GM12878 (cell line): Measurements from ENCODE around the gene ASB2. TPM values are rescaled to one million over a fixed set of nuclear protein-coding genes. Genes with fewer than 3 reads are reported as not detected.

Source experiments
- ATAC-seq: fragments of 200-7000 bp; cut with Tn5 transposase; 3 replicates; pipeline ENCODE4 v1.9.1; 2020; ENCODE audit warnings: mild to moderate bottlenecking, moderate library complexity
- BruUV-seq: library from RNA; stranded (reverse); fragments of 400-500 nt; replicated peaks from 2 replicates; lab custom pipeline; 2021; lab: Mats Ljungman, UMichigan
- CTCF ChIA-PET: fragments of 300-600 bp; sonication (Branson Sonifier 250); formaldehyde crosslinking; extraction: SDS; loops from one replicate; lab custom pipeline; 2021; ENCODE audit warnings: inconsistent platforms; lab: Yijun Ruan, JAX
- POLR2A ChIA-PET: fragments of 350-600 bp; formaldehyde crosslinking; extraction: SDS; loops from one replicate; lab custom pipeline; 2021; ENCODE audit warnings: inconsistent platforms; lab: Charles Lee
- RAD21 ChIA-PET: fragments of 300-600 bp; sonication (Branson Sonifier 250); formaldehyde crosslinking; loops from one replicate; lab custom pipeline; 2023; ENCODE audit warnings: antibody characterized with exemption; ENCODE audit not compliant: unreplicated experiment; lab: Charles Lee
- SMC1A ChIA-PET: fragments of 300-600 bp; sonication (Branson Sonifier 250); formaldehyde crosslinking; loops from one replicate; lab custom pipeline; 2023; ENCODE audit not compliant: unreplicated experiment, uncharacterized antibody; lab: Charles Lee
- DNase-seq: peaks from one replicate; pipeline ENCODE4 v3.0.0-alpha.2; 2011; ENCODE audit warnings: low read depth, low spot score
- FAIRE-seq: peaks from 3 replicates; lab custom pipeline; 2011; peaks lifted over from hg19 to GRCh38; lab: Jason Lieb, UNC
- H2AFZ ChIP-seq: 2 replicates; pipeline ENCODE4 v1.6.0; 2011; ENCODE audit warnings: low read depth, low read length, control low read depth; ENCODE audit not compliant: control insufficient read depth
- H3K27ac ChIP-seq: 2 replicates; pipeline ENCODE4 v1.5.1; 2011; ENCODE audit warnings: control low read depth; ENCODE audit not compliant: control insufficient read depth, insufficient read depth
- H3K27me3 ChIP-seq, 2 experiments: replicated peaks in 1 of 2; 2 replicates each; pipeline versions ENCODE4 v1.6.0 to v1.6.1; 2011; ENCODE audit warnings: low read length in 1 of 2; ENCODE audit not compliant: control insufficient read depth in 2 of 2, insufficient read depth in 2 of 2
- H3K36me3 ChIP-seq, 2 experiments: 2 replicates each; pipeline ENCODE4 v1.5.1; 2011; ENCODE audit warnings: low read length in 1 of 2; ENCODE audit not compliant: control insufficient read depth in 2 of 2, insufficient read depth in 2 of 2
- H3K4me1 ChIP-seq: 2 replicates; pipeline ENCODE4 v1.6.1; 2011; ENCODE audit warnings: mild to moderate bottlenecking, low read length, moderate library complexity, mixed read lengths; ENCODE audit not compliant: control insufficient read depth, insufficient read depth
- H3K4me2 ChIP-seq: 2 replicates; pipeline ENCODE4 v1.6.0; 2011; ENCODE audit warnings: control low read depth; ENCODE audit not compliant: control insufficient read depth, insufficient read depth
- H3K4me3 ChIP-seq: fragments of 200-600 bp; sonication (generic); 2 replicates; pipeline ENCODE4 v1.5.1; 2016
- H3K79me2 ChIP-seq: 2 replicates; pipeline ENCODE4 v1.6.0; 2011; ENCODE audit warnings: low read length; ENCODE audit not compliant: control insufficient read depth, insufficient read depth
- H3K9ac ChIP-seq: 2 replicates; pipeline ENCODE4 v1.8.0; 2011; ENCODE audit warnings: low read length, control low read depth, mixed read lengths; ENCODE audit not compliant: control insufficient read depth, insufficient read depth
- H3K9me3 ChIP-seq: replicated peaks from 3 replicates; pipeline ENCODE4 v1.5.1; 2011; ENCODE audit warnings: mild to moderate bottlenecking, low read length; ENCODE audit not compliant: control insufficient read depth, insufficient read depth
- H4K20me1 ChIP-seq: 2 replicates; pipeline ENCODE4 v1.6.0; 2011; ENCODE audit not compliant: control insufficient read depth, insufficient read depth
- HCFC1 ChIP-seq: fragments of 150-350 bp; IDR thresholded peaks from 2 replicates; pipeline ENCODE4 v1.6.1; 2014; ENCODE audit warnings: low read length
- HDGF ChIP-seq: fragments of 450-650 bp; IDR thresholded peaks from 2 replicates; pipeline ENCODE4 v1.6.1; 2016; ENCODE audit warnings: antibody characterized with exemption
- MYB ChIP-seq: fragments of 150-350 bp; IDR thresholded peaks from 2 replicates; pipeline ENCODE4 v1.6.1; 2014; ENCODE audit warnings: mild to moderate bottlenecking, low read depth, low read length, borderline replicate concordance
- NFYB ChIP-seq: IDR thresholded peaks from 2 replicates; pipeline ENCODE4 v1.6.1; 2011; ENCODE audit warnings: low read depth, mild to moderate bottlenecking, low read length, improper control_type of control experiment, moderate library complexity; ENCODE audit not compliant: insufficient read depth
- RAD21 ChIP-seq: IDR thresholded peaks from 2 replicates; pipeline ENCODE4 v1.6.1; 2011; ENCODE audit warnings: mild to moderate bottlenecking, low read depth, low read length, moderate library complexity; ENCODE audit not compliant: insufficient read depth
- ZNF274 ChIP-seq: IDR thresholded peaks from one replicate; pipeline ENCODE4 v1.8.0; 2011; ENCODE audit not compliant: insufficient read length, insufficient read depth
- WGBS: methylation state at CpG from one replicate; pipeline ENCODE4 v1.1.6; 2016; ENCODE audit warnings: low lambda C conversion rate; ENCODE audit not compliant: insufficient replicate concordance, insufficient coverage; ENCODE audit errors: missing lambda C conversion rate; 5-methylcytosine and 5-hydroxymethylcytosine counted together
- in situ Hi-C: fragments of 300-500 bp; cut with MboI; formaldehyde crosslinking; loops from 9 replicates; pipeline ENCODE4 v1.14.3; 2018; ENCODE audit warnings: mixed read lengths
- intact Hi-C: fragments of 100-400 bp; cut with micrococcal nuclease; formaldehyde crosslinking; loops from one replicate; pipeline ENCODE4 v1.14.2; 2022; ENCODE audit not compliant: unreplicated experiment
- polyA plus RNA-seq, 11 experiments: library from polyadenylated mRNA; depleted of rRNA in 4 of 11; unstranded in 6 of 11; stranded (reverse) in 5 of 11; fragments of >200 nt; fragmentation: Nextera tagmentation in 4 of 11; fragmentation: Illumina TruSeq in 1 of 11; extraction: Ambion mirVana in 4 of 11; extraction: Trizol in 1 of 11; gene quantifications; 1 replicate in 1 of 11; 2 replicates in 10 of 11; pipeline versions ENCODE4 v1.2.1 to v1.2.3, GENCODE V29; 2011 to 2016; ENCODE audit warnings: inconsistent platforms in 2 of 11, missing spikeins in 2 of 11, low read depth in 1 of 11
- total RNA-seq, 4 experiments: library from RNA; depleted of rRNA in 3 of 4; stranded (reverse); fragments of >200 nt in 3 of 4; fragmentation: Illumina TruSeq in 1 of 4; extraction: Trizol in 1 of 4; gene quantifications; 2 replicates each; pipeline versions ENCODE4 v1.2.1 to v1.2.3, GENCODE V29; 2013 to 2021
- TF ChIP-seq, protein P1 (sequence below): fragments of 450-650 bp; IDR thresholded peaks from 2 replicates; pipeline ENCODE4 v1.6.1; 2017; ENCODE audit warnings: low read depth, mild to moderate bottlenecking, moderate library complexity
- TF ChIP-seq, protein P2 (sequence below): fragments of 450-650 bp; IDR thresholded peaks from 2 replicates; pipeline ENCODE4 v1.6.1; 2017; ENCODE audit warnings: mild to moderate bottlenecking
- TF ChIP-seq, protein P3 (sequence below), 3 experiments: IDR thresholded peaks in 2 of 3; conservative IDR thresholded peaks in 1 of 3; 2 replicates each; pipeline ENCODE4 v1.5.1; 2011; ENCODE audit warnings: low read depth in 3 of 3, low read length in 3 of 3, mild to moderate bottlenecking in 3 of 3, control low read depth in 2 of 3, moderate library complexity in 2 of 3, inconsistent platforms in 1 of 3, mixed read lengths in 1 of 3; ENCODE audit not compliant: control insufficient read depth in 2 of 3, insufficient read depth in 1 of 3; ENCODE audit errors: extremely low read depth in 1 of 3

The ASB2 gene
- total and polyA plus RNA-seq, 10 of the 15 experiments (the other 5 are each of a cell fraction or from before 2014, with no cell fraction given), result 3.0 to 54.8 (median 33.5) TPM

DNA sequence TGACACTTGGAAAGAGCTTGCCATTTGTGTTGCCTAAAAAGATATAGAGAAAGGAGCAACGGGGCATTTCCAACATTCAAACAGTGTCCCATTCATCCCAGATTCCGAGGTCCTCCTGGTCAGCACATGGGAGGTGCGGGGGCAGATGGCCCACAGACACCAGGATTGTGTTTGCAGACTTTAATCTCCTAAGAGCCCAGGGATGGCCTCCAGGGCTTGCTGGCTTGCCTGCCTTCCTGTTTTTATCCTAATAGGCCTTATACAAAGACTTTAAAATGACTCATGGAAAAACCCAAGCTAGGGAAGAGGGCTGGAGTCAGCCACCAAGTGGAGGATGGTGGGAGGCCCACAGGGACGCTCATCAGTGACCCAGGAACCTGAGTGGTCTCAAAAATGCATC, 70.7 kb downstream of the ASB2 start:
- peaks cover 0 to 1% of the 10 kb centered on the region in 2 experiments; a peak in 2 of 4 replicates for H3K27me3 ChIP-seq
- H3K27ac ChIP-seq, result no peak overlapping the region
- H3K36me3 ChIP-seq, result no peaks in the 10 kb centered on the region
- no peaks in the 10 kb centered on the region for H3K79me2 ChIP-seq
- no peak overlapping the region for H3K4me3 ChIP-seq
- DNase-seq (no peak), ATAC-seq (no peak), FAIRE-seq (no peak)
- 8% methylated on average over 4 of the region's 4 CpGs for WGBS
- no peak for TF ChIP-seq NFYB
- TF ChIP-seq HDGF, result no peak
- H3K4me1 ChIP-seq, result no peaks in the 10 kb centered on the region
- no peaks in the 10 kb centered on the region for H3K9me3 ChIP-seq
- no peak overlapping the region for H3K4me2 ChIP-seq
- no peak overlapping the region for H2AFZ ChIP-seq
- CTCF ChIA-PET, result interaction anchor here (0.7 to 3.6 kb wide), 7 partner anchors 8 to 275 kb away, joined by 3 to 17 read pairs (median 7); no protein-coding TSS in a partner anchor
- RAD21 ChIA-PET, result no interaction called here
- intact Hi-C loops, result loop anchor here (5.0 kb wide), 1 partner anchor 248 kb away; no protein-coding TSS in a partner anchor
- no peaks in the 10 kb centered on the region for H4K20me1 ChIP-seq
- POLR2A ChIA-PET, result no interaction called here
- no TSS peak for BruUV-seq
- in situ Hi-C loops, result loop anchor here (5.0 kb wide), 1 partner anchor 248 kb away; no protein-coding TSS in a partner anchor
- H3K9ac ChIP-seq, result no peak overlapping the region
- SMC1A ChIA-PET, result no interaction called here

DNA sequence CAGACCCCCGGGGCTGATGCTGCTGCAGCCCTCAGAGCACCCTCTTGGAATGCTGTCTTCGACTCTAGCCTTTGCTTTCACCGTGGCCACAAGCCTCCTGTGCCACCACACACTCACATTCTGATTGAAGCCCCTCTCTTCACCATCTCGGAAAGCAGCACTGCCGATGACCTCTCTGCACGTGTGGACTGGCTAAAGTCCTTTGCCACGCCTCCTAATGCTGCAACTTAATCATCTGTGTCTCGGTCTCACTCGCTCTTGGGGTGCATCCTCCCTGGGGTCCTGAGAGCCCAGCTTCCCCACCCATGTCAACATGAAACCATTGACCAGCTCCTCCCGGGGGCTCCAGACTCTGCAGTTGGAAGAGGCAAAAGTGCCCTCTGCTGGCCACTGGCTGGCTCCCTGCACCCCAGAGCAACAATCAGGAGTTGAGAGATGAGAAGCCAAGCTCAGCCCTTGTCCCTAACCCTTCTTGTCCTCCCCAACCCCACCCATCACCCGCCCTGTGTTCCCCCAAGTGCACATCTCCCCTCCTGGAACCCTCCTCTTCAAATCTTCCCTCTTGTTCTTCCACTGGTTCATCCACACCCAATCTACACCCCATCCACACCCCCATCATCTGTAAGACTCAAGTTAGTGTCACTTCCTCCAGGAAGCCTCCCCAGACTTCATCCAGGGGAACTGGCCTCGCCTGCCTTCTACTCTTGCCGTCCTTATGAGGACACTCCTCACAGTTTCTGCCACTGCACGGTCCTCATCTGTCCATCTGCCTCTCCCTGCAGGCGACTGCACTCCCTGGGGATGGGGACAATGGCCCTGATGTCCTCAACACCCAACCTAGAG, 72.8 kb downstream of the ASB2 start:
- no peaks in the 10 kb centered on the region for H3K79me2 ChIP-seq
- H4K20me1 ChIP-seq, result no peaks in the 10 kb centered on the region
- DNase-seq (no peak), ATAC-seq (peak; percentile 44; the same call in 1 of the 3 replicates), FAIRE-seq (no peak)
- H3K9me3 ChIP-seq, result no peaks in the 10 kb centered on the region
- no peak overlapping the region for H3K4me2 ChIP-seq
- BruUV-seq, result no TSS peak
- no peak overlapping the region for H2AFZ ChIP-seq
- no peaks in the 10 kb centered on the region for H3K36me3 ChIP-seq
- H3K4me1 ChIP-seq, result no peaks in the 10 kb centered on the region
- SMC1A ChIA-PET, result no interaction called here
- intact Hi-C loops, result no loop called here
- H3K27ac ChIP-seq, result no peak overlapping the region
- CTCF ChIA-PET, result interaction anchor here (3.6 kb wide), 1 partner anchor 249 kb away, joined by 17 read pairs; no protein-coding TSS in a partner anchor
- no peak overlapping the region for H3K9ac ChIP-seq
- WGBS, result 15% methylated on average over 14 of the region's 15 CpGs
- POLR2A ChIA-PET, result no interaction called here
- RAD21 ChIA-PET, result no interaction called here
- peaks cover 0 to 1% of the 10 kb centered on the region in 2 experiments; a peak in 2 of 4 replicates for H3K27me3 ChIP-seq
- in situ Hi-C loops, result no loop called here
- no peak overlapping the region for H3K4me3 ChIP-seq
- no peak for TF ChIP-seq MYB
- no peak for TF ChIP-seq ZNF274
- TF ChIP-seq, protein P1, sequence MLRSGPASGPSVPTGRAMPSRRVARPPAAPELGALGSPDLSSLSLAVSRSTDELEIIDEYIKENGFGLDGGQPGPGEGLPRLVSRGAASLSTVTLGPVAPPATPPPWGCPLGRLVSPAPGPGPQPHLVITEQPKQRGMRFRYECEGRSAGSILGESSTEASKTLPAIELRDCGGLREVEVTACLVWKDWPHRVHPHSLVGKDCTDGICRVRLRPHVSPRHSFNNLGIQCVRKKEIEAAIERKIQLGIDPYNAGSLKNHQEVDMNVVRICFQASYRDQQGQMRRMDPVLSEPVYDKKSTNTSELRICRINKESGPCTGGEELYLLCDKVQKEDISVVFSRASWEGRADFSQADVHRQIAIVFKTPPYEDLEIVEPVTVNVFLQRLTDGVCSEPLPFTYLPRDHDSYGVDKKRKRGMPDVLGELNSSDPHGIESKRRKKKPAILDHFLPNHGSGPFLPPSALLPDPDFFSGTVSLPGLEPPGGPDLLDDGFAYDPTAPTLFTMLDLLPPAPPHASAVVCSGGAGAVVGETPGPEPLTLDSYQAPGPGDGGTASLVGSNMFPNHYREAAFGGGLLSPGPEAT, result no peak
- peak; percentile 27; the same call in 1 of the 2 replicates for TF ChIP-seq RAD21
- TF ChIP-seq HCFC1, result no peak
- TF ChIP-seq, protein P2, sequence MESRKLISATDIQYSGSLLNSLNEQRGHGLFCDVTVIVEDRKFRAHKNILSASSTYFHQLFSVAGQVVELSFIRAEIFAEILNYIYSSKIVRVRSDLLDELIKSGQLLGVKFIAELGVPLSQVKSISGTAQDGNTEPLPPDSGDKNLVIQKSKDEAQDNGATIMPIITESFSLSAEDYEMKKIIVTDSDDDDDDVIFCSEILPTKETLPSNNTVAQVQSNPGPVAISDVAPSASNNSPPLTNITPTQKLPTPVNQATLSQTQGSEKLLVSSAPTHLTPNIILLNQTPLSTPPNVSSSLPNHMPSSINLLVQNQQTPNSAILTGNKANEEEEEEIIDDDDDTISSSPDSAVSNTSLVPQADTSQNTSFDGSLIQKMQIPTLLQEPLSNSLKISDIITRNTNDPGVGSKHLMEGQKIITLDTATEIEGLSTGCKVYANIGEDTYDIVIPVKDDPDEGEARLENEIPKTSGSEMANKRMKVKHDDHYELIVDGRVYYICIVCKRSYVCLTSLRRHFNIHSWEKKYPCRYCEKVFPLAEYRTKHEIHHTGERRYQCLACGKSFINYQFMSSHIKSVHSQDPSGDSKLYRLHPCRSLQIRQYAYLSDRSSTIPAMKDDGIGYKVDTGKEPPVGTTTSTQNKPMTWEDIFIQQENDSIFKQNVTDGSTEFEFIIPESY, result no peak
- TF ChIP-seq, protein P3, sequence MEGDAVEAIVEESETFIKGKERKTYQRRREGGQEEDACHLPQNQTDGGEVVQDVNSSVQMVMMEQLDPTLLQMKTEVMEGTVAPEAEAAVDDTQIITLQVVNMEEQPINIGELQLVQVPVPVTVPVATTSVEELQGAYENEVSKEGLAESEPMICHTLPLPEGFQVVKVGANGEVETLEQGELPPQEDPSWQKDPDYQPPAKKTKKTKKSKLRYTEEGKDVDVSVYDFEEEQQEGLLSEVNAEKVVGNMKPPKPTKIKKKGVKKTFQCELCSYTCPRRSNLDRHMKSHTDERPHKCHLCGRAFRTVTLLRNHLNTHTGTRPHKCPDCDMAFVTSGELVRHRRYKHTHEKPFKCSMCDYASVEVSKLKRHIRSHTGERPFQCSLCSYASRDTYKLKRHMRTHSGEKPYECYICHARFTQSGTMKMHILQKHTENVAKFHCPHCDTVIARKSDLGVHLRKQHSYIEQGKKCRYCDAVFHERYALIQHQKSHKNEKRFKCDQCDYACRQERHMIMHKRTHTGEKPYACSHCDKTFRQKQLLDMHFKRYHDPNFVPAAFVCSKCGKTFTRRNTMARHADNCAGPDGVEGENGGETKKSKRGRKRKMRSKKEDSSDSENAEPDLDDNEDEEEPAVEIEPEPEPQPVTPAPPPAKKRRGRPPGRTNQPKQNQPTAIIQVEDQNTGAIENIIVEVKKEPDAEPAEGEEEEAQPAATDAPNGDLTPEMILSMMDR (IDR thresholded peaks at IDR 0.05 in 2 of 3, conservative IDR thresholded peaks at IDR 0.05 in 1 of 3; ENCODE audit: control insufficient read depth in 2 of 3, extremely low read depth in 1 of 3, insufficient read depth in 1 of 3, low read depth in 3 of 3, low read length in 3 of 3), result peak; percentile 15 to 36 (median 30); a peak in 4 of 6 replicates
